GM19025 (cell line): ENCODE results near the gene IGSF22.
A peak's percentile ranks its signal among the peaks of the same experiment; 100 is the strongest.

Experiments used
- ATAC-seq: cut with Tn5 transposase; IDR thresholded peaks from one replicate; pipeline ENCODE4 v1.9.1; 2021; ENCODE audit warnings: mild to moderate bottlenecking, low read depth, moderate library complexity; ENCODE audit not compliant: unreplicated experiment

The IGSF22 gene

DNA sequence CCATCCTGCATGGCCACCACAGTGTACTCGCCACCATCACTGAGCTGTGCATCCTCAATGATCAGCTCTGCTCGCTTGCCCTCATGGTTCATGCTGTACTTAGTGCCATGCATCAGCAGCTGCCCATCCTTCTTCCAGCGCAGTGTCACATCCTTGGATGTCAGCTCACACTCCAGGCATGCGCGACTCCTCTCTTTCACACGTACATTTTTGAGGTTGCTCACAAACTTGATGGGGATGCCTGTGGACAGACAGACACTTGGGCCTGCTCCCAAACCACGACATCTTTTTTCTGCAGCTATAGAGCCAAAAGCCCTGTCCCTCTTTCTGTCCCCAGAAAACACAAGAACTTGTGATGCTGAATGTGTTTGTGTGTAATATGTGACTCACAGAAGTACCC lies 10.5 kb downstream of the IGSF22 start:
- no peak for ATAC-seq

DNA sequence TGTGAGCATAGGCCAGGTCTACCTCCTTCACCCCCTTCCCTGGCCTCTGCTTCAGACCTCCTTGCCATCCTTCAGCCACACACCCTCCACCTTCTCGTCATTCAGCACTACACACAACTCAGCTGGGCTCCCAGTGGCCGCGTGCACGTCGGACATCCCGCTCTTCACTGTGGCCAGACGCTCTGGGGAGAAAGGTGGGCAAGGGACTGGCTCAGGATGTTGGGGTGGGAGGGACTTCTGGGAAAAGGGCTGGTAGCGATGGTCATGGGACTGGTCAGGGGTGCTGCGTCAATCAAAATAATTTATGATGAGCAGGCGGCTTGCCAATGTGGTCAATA lies 11.6 kb downstream of the IGSF22 start:
- no peak for ATAC-seq

DNA sequence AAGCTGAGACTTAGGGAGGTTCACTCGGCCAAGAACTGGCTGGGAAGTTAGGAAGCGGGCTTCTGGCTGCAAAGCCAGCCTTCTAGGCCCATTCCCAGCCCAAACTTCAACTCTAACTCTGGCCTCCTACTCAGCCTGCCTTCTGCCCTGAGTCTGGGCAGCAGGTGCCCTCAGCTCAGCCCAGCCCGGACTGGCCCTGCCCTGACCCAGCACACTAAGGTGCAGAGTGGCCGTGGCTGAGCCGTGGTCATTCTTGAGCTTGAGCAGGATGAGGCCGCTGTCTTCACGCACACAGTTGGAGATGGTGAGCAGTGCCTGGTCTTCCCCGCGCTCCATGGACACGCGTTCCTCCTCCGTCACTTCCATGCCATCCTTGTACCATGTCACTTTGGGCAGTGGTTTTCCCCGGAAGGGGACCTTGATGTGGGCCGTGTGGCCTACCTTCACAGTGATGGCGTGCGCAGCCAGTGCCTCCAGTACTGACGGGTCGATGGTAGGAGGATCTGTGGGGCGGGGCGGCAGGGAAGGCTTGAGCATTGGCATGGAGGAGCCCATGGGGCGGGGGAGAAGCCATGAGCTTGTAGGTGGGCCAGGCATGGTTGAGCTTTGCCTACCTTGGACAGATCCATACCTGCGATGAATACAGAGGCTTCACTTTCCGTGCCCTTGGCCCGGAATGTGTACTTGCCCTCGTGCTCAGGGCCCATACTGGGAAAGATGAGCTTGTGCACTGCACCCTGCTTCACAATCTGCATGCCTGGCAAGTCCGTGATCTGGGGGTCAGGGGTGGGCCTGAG lies 12.1 kb downstream of the IGSF22 start:
- no peak for ATAC-seq

DNA sequence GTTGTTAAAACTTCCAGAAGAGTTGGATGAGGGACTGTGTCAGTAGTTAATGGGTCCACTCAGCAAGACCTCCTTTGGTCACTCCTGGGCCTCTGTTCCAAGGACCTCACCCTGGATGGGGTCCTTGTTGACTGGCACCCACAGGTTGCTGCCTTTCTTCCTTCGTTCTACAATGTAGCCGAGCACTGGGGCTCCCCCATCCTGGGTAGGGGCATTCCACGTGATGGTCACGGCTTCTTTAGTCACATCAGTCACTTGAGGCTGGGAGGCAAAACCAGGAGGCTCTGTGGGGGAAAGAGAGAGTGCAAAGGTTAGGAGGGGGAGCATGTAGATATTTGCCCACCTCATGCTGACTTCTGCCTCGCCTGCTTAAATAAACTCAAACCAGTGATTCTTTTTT lies 15.4 kb downstream of the IGSF22 start:
- ATAC-seq = no peak

DNA sequence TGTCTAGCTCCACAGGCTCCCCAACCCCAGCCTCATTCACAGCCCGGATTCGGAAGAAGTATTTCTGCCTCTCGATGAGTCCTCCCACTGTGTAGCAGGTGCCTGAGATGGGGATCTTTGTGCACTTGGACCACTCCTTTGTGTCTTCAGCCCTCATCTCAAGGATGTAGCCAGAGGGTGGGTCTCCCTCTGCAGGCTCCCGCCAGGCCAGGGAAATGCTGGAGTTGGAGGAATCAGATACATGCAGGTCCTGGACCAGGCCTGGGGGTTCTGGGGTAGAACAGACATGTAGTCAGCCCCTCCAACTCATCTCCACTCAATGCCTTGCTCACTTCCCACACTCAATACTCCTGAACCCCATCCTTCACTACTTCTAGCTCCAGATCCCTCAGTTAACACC lies 16.6 kb downstream of the IGSF22 start:
- no peak for ATAC-seq

DNA sequence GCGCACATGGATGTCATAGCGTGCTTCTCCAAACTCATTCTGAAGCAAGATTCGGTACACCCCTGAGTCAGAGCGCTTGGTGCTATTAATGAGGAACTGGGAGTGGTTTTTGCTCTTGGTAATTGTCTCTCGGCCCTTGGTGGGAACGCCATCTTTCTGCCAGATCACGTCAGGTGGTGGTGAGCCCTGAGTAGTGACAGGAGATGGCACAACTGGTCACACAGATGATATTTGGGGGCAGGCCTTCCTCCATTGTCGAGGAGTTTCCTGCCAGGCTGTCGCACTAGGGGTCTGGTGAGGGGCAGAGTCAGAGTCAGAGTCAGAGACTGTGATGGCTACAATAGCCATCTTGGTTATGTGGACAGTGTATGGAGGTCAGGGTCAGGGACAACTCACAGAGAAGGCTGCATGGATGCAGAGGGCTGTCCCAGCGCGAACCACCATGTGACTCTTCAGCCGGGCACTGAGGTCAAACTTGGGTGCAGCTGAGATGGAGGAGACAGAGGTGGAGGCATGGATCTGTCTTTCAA lies 18.1 kb downstream of the IGSF22 start:
- no peak for ATAC-seq

DNA sequence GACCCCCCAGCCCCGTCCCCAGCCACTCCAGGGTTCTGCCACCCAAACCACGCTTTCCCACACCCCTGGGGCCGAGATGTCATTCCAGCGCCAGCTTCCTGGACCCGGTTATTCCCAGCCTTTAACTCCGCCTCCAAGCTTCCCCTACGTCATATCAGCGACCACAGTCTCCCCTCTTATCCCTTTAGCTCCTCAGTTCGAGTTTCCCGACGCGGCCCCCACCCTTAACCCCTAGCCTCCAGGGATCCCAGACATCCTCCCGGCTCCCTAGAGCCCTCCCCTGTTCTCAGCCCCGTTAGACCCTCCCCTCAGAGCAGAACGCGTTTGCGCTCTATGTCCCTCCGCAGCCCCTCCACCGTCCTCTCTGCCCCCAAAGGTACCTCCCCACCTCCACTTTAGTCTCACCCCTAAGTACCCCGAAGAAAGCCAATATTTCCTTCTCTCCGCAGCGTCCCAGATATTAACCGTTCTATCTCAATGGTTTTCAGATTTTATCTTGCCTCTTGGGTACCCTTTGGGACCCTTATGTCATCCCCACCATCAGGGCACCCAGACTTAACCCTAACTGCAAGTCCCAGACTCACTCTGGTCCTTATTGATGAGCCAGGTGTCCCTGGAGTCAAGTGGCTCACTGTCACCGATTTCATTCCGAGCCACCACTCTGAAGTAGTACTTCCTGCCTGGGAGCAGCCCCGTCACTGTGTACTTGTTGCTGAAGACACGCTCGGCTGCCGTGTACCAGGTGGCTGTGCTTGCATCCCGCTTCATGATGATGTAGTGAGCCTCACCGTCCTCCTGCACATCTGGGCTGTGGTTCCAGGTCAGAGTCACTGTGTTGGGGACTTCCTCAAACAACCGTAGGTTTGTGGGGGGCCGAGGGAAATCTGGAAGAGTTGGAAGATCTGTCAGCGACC lies 19.4 kb downstream of the IGSF22 start:
- no peak for ATAC-seq

DNA sequence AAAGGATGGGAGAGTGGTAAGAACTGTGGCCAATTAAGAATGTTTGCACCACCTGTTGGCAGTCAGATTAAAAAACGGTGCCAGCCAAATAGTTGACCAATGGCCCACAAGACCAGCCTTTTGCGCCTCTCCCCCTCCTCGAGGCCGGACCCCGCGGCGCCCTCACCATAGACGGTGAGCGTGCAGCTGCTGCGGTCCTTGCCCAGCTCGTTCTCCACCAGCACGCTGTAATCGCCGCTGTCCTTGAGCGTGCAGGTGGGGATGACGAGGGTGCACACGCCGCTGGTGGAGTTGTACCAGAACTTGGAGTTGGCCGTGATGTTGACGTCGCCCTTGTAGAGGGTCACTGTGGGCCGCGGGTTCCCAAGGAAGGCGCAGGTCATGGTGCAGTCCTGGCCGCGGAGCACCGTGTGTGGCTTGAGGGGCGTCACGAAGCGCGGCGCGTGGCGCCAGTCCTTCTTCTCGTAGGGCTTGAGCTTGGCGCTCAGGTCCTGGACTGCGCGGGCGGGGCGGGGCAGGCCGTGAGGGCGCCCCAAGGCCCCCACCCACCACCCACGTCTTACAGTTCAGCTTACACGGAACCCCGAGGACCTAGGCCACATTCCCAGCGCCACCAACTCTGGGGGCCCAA lies 20.2 kb downstream of the IGSF22 start:
- ATAC-seq = no peak

DNA sequence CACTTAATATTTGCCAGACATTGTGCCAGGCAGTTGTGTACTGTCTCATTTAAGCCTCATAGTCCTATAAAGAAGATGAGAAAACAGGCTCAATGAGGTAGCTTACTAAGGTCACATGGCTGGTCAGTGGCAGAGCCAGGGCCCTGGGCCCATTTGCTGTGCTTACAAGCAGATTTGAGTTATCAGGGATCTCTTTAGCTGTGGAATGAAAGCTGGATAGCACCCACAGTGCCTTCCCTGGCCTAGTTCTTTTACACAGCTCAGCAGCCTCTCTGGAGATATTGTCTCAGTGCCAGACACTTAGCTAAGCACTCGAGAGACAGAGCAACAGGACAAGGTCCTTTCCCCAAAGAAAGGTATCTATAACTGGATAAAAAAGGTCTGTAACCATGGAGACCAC lies 21.3 kb downstream of the IGSF22 start:
- no peak for ATAC-seq

DNA sequence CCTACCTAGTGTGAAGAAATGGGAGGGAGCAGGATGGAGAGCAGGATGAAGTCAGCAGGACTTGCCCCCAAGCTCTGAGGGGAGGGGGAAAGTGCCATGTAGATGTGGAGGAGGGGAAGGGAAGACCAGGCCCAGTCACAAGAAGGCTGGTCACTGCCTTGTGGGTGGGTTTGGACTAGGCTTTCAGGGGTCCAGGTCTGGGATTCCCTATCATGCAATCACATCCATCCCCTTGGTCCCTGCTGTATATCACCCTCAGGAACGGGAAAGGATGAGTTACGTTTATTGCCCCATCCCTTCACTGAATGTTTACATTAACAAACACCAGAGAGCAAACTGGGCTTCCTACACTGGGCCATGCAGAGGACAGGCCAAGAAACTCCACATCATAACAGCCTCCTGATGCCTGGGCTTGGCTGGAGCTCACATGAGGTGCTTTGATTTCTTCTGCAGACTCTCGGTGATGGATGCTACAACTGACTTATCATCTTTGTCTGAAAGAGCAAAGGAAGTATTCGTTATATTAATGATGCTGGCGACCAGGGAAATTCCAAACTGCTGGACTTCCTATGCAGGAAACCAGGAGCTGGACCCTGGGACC lies 21.8 kb downstream of the IGSF22 start:
- ATAC-seq = no peak

DNA sequence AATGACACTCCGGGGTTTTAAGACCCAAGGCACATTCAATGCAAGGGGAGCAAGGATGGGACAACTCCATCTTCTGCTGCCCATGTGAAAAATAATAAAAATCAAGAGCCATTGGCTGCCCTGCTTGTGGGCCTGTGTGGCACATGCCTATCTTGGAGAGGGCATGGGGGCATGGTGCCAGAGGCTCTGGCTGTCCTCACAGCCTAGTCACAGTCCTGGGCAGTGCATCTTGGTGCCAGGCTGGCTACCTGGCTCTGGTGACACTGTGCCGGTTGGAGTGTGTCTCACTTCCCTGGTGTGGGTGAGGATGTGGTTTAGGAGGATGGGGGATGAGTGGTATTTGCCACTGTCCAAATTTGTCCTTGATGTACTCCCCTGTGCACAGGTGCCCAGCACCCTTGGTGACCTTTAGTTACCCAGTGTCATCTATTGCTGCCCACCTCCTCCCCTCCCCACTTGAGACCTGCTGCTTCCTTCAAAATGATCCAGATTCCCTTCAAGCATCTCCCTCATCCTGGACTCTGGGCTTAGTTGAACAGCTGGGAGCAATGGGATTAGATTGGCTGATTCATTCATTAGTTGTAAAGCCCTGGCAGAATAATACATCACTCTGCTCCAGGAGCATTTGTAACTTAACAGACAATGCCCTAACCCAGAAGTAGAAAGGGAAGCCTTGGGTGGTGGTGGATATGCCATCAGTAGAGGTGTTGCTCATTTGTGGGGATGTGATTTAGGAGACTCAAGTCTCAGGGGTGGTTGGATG lies 22.8 kb downstream of the IGSF22 start:
- ATAC-seq = no peak

DNA sequence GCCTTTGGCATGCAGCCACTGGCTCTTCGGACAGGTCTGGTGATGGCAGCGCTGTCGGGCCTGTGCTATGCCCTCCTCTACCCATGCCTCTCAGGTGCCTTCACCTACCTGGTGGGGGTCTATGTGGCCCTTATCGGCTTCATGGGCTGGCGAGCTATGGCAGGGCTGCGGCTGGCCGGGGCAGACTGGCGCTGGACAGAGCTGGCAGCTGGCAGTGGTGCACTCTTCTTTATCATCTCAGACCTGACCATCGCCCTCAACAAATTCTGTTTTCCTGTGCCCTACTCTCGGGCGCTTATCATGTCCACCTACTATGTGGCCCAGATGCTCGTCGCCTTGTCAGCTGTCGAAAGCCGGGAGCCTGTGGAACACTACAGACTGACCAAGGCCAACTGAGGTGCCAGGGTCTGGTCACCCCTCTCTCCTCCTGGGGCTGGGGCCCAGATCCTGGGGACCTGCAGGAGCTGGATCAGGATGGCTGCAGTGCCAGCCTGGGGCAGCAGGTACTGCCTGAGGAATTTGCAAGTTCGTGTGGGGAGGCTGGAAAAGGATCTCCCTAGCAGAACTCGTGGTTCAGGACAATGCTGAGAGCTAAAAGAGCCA lies 24.3 kb downstream of the IGSF22 start:
- ATAC-seq = no peak

DNA sequence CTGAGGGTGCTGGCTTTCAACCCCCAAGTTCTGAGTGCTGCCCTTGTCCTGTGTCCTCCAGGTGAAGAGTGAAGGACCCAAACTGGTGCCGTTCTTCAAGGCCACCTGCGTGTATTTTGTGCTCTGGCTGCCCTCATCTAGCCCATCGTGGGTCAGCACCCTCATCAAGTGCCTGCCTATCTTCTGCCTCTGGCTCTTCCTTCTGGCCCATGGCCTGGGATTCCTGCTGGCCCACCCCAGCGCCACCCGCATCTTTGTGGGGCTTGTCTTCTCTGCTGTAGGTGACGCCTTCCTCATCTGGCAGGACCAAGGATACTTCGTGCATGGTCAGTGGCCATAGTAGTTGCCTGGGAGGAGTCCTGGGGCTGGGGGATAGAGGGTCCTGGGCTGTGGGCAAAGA lies 25.1 kb downstream of the IGSF22 start:
- no peak for ATAC-seq

DNA sequence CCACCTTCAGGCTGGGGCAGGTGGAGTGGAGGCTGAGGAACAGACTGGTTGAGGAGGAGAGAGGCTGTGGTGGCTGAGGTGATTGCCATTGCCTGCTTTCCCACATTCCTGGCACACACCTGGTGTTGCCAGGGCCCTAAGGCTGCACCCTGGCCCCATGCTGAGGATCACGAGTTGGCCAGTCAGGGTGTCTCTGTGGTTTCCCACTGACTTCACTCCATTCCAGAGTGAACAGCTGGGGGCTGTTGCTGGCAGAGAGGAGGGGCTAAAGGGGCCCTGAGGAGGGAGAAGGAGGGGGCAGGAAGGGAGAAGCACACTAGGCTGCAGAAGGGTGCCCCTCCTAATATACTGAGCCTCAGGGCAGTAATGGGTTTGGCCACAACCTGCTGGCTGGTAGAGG lies 25.6 kb downstream of the IGSF22 start:
- no peak for ATAC-seq

DNA sequence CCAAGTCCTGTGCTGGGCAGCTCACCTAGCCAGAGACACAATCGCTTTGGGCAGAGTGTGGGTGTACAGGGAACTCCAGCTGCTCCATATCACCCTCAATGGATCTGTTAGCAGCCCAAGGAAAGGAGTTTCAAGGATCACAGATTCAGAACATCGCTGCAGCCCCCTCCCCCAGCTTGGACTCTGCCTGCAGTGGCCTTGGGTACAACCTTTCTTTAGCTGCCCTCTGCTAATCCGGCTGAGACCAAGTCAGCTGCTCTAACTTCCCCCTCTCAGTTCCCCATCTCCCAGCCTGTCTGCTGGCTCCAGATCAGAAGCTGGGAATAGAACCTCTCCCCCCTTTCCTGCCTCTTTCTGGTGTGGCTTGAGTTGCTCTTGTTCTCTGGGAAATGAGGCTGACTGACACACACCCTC lies 26.1 kb downstream of the IGSF22 start:
- ATAC-seq = no peak

DNA sequence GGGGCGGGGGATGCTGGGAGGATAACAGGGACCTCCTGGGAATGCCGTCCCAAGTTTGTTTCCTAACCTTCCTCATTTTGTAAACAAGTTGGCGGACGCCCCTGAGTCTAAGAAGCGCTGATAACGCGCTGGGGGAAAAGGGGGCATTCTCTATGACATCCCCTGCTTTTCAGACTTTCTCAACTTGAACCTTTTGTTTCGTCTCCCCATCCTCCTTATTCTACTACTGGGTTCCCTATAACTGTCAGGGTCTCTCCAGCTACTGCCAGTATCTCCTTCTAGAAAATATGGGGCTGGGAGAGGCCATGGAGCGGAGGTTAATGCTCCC lies 26.8 kb downstream of the IGSF22 start:
- ATAC-seq = no peak

DNA sequence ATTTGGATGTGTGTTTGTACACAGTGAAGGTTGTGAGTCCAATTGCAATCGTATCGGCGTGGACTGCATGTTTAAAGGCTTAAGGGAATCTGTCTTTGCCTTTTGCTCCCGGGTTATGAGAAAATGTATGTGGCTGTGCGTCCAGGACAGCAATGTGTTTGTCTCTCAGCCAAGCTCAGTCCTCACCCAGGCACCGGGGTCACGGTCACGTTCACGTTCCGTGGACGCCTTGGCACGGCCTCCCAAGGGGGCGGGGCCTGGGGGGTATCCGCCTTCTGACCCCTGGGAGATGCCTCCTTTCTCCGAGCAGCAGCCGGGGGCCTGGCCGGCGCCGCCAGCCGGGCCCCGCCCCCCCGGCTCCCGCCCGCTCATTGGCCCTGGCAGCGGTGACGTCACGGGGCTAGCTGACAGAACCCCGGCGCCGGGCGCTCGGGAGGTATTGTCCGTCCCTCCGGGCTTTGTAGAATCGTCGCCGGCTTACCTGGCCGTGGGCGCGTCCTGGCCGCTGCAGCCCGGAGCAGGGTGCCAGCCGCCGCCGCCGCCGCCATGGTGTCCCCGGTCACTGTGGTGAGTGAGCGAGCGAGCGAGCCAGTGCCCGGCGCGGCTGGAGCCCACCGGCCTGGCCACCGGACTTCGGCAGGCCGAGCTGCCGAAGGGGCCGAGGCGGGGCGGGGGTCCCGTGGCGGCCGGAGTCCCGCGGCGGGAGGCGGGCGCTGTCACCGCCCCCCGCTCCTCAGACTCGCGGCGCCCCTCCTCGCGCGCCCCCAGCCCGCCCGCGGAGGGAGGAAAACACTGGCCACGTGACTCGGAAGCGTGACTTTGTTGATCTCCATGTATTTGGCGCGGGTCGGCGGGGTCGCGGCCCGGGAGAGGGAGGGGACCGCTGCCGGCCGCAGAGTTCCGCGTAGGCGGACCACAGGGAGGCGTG lies 27.4 kb downstream of the IGSF22 start, which contains the start of gene TMEM86A:
Gene TMEM86A (plus strand): TSS at position 439 of the 928 bp plus-strand sequence. CDS start 108 bp downstream, at position 547.
- ATAC-seq = peak; percentile 95

DNA sequence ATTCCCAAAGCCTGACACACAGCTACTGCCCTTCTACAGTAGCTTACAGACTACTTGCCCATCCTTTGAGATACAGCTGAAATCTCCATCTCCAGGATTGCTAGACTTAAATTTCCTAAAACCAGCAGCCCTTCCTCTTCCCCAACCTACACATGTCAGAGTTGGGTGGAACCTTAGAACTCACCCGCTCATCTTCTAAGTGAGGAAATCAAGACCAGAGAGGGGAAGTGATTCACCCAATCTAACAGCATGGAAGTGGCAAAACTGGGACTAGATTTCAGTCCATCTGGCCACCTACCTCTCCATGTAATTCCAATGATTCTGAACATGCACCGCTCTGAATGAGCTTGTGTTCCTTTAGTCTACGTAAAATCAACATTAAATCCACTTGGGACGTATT lies 28.4 kb downstream of the IGSF22 start:
- ATAC-seq = no peak
